Kidney tubule cell (primary cell): ENCODE measurements around the gene KRTDAP.

ENCODE experiments used
- DNase-seq: peaks from one replicate; pipeline ENCODE4 v3.0.0-alpha.2; 2018; ENCODE audit warnings: low spot score

The KRTDAP gene

GRCh38 chr19:35454663-35455062 is 35.6 kb downstream of the KRTDAP start:
- DNase-seq = no peak

DNA sequence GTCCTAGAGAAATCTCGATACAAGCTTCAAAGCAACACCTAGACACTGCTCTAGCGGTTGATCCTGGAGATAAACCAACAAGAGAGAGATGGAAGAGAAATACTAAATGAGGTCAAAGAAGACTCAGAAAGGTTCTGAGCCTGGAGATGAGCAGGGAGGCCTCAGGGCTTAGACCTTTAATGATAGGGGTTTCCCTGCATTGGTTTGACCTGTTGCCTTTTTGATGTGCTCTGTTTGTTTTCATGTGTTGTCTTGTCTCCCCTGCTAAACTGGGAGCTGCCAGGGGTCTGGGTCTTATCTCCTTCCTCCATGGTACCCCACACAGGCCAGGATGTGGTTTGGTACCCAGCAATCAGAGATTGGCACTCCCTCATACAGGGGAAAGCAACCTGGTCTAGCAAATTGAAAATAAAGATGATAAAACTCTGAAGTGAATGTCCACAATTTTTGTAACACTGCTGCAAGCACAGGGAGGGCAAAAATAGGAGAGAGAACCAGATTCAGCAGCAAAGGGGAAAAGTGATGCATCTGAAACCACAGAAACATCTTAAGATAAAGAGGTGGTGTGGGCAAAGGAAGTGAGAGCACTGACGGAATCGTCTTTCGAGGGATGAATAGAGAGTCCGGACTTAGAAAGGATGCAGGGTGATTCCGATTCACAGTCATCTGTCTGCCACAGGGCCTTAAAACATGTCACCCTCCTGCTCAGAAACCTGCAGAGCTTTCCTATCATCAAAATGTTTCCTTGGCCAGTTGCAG is 38.7 kb downstream of the KRTDAP start:
- DNase-seq = no peak

GRCh38 chr19:35449359-35450043 is 40.8 kb downstream of the KRTDAP start:
- DNase-seq = peak; percentile 37

DNA sequence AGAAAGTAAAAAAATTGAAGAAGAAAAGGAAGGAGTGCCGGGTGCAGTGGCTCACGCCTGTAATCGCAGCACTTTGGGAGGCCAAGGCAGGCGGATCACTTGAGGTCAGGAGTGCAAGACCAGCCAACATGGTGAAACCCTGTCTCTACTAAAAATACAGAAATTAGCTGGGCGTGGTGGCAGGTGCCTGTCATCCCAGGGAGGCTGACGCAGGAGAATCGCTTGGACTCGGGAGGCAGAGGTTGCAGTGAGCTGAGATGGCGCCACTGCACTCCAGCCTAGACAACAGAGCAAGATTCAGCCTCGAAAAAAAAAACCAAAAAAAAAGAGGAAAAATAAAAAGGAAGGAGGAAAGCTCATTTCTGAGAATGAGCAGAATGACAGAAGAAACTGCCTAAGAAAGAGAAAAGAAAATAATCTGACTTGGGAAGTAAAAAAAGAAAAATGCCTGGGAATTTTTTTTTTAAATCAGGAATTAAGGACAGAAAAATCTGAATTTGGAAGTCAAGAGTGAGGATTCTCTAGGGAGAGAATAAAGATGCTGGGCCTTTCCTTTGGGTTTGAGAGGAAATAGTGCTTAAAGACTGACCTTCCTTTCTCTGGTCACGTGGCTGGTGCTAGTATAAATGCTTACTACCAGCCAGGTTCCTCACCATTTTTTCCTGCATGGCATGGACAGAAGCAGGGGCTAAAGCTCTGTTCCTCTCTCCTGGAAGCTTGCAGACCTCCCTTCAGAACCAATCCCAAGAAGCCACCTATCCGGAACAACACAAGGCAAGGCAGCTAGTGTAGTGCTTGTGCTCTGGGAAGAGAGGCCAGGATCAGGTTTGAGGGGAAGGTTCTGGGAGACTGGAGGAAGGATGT is 42.4 kb downstream of the KRTDAP start, which contains the start of gene FFAR2:
Gene FFAR2 (plus strand): TSS at position 652 of the 864 bp plus-strand sequence. CDS start 1,458 bp downstream, outside the sequence.
- DNase-seq = no peak

GRCh38 chr19:35445826-35446593 is 44.3 kb downstream of the KRTDAP start:
- DNase-seq = no peak

GRCh38 chr19:35444735-35445134 is 45.5 kb downstream of the KRTDAP start:
- DNase-seq = no peak

- no peak for DNase-seq
Observed at GRCh38 chr19:35442091-35442490, 48.2 kb downstream of the KRTDAP start.

DNA sequence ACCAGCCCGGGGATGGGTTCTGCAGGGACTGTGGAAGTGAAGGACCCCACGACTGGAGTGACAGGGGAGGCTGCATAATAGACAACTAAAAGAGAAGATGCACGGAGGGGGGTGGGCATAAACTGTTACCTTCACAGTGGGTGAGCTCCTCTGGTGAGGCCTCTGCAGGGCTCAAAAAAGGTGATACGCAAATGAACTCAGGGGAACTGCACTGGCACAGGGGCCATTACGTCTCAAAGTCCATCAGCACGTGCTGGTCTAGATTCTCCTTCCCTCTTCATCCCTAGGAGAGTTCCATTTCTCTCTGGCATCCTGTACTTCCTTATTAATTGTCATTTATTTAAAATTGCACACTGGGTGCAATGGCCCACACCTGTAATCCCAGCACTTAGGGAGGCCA is 50.3 kb downstream of the KRTDAP start:
- no peak for DNase-seq

DNA sequence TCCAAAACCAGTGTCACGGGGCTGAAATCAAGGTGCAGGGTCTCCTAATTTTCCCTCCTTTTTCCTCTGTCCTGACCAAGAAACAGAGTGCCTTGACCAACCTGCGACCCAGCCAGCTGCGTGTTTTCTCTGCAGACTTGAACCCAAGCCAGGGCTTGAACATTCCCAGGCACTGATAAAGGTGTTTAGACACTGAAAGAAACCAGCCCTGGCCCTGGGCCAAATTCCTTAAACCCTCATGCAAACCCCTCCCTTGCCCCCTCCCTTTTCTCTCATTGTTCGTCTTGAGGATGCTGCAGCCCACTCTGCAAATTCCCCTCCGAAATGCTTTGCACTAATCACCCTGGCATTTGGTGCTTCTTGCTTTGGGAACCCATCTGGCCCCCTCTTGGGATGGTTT is 51.7 kb downstream of the KRTDAP start:
- DNase-seq = no peak

GRCh38 chr19:35438096-35438495 is 52.2 kb downstream of the KRTDAP start:
- DNase-seq = no peak

- no peak for DNase-seq
Observed at GRCh38 chr19:35437406-35437951, 52.8 kb downstream of the KRTDAP start.
